HepG2 (cell line): ENCODE data around the gene KRTAP19-8.

Experiments used
- ARID2 ChIP-seq: sonication (generic); formaldehyde crosslinking; IDR thresholded peaks from 2 replicates; pipeline ENCODE4 v1.8.1; 2022; ENCODE audit warnings: mild to moderate bottlenecking, missing genetic modification reagents, borderline replicate concordance
- CREB1 ChIP-seq, 2 experiments: fragments of 450-650 bp in 1 of 2; IDR thresholded peaks; 2 replicates each; pipeline ENCODE4 v1.6.1; 2016 to 2017; ENCODE audit warnings: control low read depth in 1 of 2, mild to moderate bottlenecking in 1 of 2, missing compliant biosample characterization in 1 of 2, missing genetic modification characterization in 1 of 2
- EZH2 ChIP-seq: conservative IDR thresholded peaks from 2 replicates; pipeline ENCODE4 v1.6.1; 2012; ENCODE audit warnings: mild to moderate bottlenecking, low read depth, low read length, moderate library complexity
- POLR2A ChIP-seq, 2 experiments: IDR thresholded peaks; 2 replicates each; pipeline ENCODE4 v1.6.1; 2011; ENCODE audit warnings: low read depth in 2 of 2, low read length in 2 of 2, mild to moderate bottlenecking in 1 of 2, moderate library complexity in 1 of 2; ENCODE audit not compliant: insufficient read depth in 1 of 2
- RAD21 ChIP-seq: fragments of 450-650 bp; formaldehyde crosslinking; IDR thresholded peaks from 2 replicates; pipeline ENCODE4 v1.5.0; 2020; ENCODE audit warnings: mild to moderate bottlenecking
- RAD51 ChIP-seq: fragments of 450-650 bp; IDR thresholded peaks from 2 replicates; pipeline ENCODE4 v1.6.1; 2016; ENCODE audit warnings: borderline replicate concordance
- REXO4 ChIP-seq: sonication (generic); formaldehyde crosslinking; IDR thresholded peaks from 2 replicates; pipeline ENCODE4 v1.8.0; 2022; ENCODE audit warnings: missing genetic modification reagents, mild to moderate bottlenecking, borderline replicate concordance
- ZNF775 ChIP-seq: sonication (generic); formaldehyde crosslinking; IDR thresholded peaks from 2 replicates; pipeline ENCODE4 v1.4.0; 2020; ENCODE audit warnings: missing genetic modification reagents, mild to moderate bottlenecking, moderate library complexity, borderline replicate concordance
- TF ChIP-seq, protein P1 (sequence below): sonication (generic); formaldehyde crosslinking; IDR thresholded peaks from 2 replicates; pipeline ENCODE4 v1.8.0; 2022; ENCODE audit warnings: mild to moderate bottlenecking, missing genetic modification reagents
- TF ChIP-seq, protein P2 (sequence below): sonication (generic); formaldehyde crosslinking; conservative IDR thresholded peaks from 2 replicates; pipeline ENCODE4 v1.4.0; 2020; ENCODE audit warnings: missing genetic modification reagents

DNA sequence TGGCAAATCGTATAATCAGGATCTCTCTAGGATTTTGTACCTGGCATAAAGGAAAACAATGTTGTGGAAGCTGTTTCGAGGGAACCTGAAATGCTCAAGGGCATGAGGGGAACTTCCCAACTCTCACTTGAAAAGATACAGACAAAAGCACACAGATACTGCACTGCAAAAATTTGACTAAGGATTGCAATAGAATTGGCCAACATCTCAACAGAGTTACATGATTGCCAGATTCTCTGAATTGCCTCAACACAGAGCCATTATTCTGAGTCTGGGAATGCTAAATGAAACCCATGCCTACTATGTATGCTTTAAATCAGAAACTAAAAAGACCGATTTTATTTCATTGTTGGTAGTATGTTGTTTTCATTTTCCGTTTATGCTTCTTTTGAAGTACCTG, 16.0 kb downstream of the KRTAP19-8 start:
- TF ChIP-seq RAD51, result no peak
- no peak for TF ChIP-seq CREB1 (IDR thresholded peaks at IDR 0.05)
- no peak for TF ChIP-seq CREB1 (CRISPR knock-in tag; IDR thresholded peaks at IDR 0.05)
- TF ChIP-seq RAD21, result no peak
- TF ChIP-seq, protein P1, sequence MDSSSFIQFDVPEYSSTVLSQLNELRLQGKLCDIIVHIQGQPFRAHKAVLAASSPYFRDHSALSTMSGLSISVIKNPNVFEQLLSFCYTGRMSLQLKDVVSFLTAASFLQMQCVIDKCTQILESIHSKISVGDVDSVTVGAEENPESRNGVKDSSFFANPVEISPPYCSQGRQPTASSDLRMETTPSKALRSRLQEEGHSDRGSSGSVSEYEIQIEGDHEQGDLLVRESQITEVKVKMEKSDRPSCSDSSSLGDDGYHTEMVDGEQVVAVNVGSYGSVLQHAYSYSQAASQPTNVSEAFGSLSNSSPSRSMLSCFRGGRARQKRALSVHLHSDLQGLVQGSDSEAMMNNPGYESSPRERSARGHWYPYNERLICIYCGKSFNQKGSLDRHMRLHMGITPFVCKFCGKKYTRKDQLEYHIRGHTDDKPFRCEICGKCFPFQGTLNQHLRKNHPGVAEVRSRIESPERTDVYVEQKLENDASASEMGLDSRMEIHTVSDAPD (CRISPR knock-in tag), result no peak
- no peak for TF ChIP-seq ZNF775
- TF ChIP-seq, protein P2, sequence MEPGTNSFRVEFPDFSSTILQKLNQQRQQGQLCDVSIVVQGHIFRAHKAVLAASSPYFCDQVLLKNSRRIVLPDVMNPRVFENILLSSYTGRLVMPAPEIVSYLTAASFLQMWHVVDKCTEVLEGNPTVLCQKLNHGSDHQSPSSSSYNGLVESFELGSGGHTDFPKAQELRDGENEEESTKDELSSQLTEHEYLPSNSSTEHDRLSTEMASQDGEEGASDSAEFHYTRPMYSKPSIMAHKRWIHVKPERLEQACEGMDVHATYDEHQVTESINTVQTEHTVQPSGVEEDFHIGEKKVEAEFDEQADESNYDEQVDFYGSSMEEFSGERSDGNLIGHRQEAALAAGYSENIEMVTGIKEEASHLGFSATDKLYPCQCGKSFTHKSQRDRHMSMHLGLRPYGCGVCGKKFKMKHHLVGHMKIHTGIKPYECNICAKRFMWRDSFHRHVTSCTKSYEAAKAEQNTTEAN (CRISPR knock-in tag), result no peak
- no peak for TF ChIP-seq EZH2
- no peak for TF ChIP-seq POLR2A (IDR thresholded peaks at IDR 0.05; ENCODE audit: insufficient read depth in 1 of 2, low read depth in 2 of 2, low read length in 2 of 2)
- no peak for TF ChIP-seq ARID2 (CRISPR knock-in tag)
- TF ChIP-seq REXO4, result no peak
